HG03097 (cell line): ENCODE results near the gene WDR64.
"Not testable (repeated sequence)": the region's sequence is repeated elsewhere in the genome, so short reads cannot be mapped to it uniquely, and the experiment has no call there.

Experiments
- ATAC-seq: cut with Tn5 transposase; IDR thresholded peaks from one replicate; pipeline ENCODE4 v1.9.1; 2021; ENCODE audit not compliant: unreplicated experiment, low FRiP score

The WDR64 gene

GRCh38 chr1:241697640-241698018, 45.5 kb downstream of the WDR64 start:
- ATAC-seq = no peak

GRCh38 chr1:241698177-241698576, 46.1 kb downstream of the WDR64 start:
- no peak for ATAC-seq

- no peak for ATAC-seq
These were observed 49.6 kb downstream of the WDR64 start for GRCh38 chr1:241701483-241702295.

- no peak for ATAC-seq
These were observed 50.6 kb downstream of the WDR64 start for GRCh38 chr1:241702442-241703373.

GRCh38 chr1:241703739-241704138, 51.7 kb downstream of the WDR64 start:
- not testable (repeated sequence) for ATAC-seq

GRCh38 chr1:241706257-241706656, 54.2 kb downstream of the WDR64 start:
- ATAC-seq = no peak

- ATAC-seq = no peak
These were observed 54.9 kb downstream of the WDR64 start for GRCh38 chr1:241706967-241707366.

- no peak for ATAC-seq
These were observed 55.4 kb downstream of the WDR64 start for GRCh38 chr1:241707442-241707841.

- no peak for ATAC-seq
These were observed 59.2 kb downstream of the WDR64 start for GRCh38 chr1:241711326-241711725.

- ATAC-seq = no peak
These were observed 61.2 kb downstream of the WDR64 start for GRCh38 chr1:241713316-241713715.

GRCh38 chr1:241714321-241715218, 62.5 kb downstream of the WDR64 start:
- no peak for ATAC-seq

- no peak for ATAC-seq
These were observed 63.4 kb downstream of the WDR64 start for GRCh38 chr1:241715435-241715834.

- no peak for ATAC-seq
These were observed 63.9 kb downstream of the WDR64 start for GRCh38 chr1:241715956-241716355.

- ATAC-seq = no peak
These were observed 65.0 kb downstream of the WDR64 start for GRCh38 chr1:241716915-241717656.

- ATAC-seq = no peak
These were observed 65.9 kb downstream of the WDR64 start for GRCh38 chr1:241717975-241718374.

- ATAC-seq = no peak
These were observed 68.9 kb downstream of the WDR64 start for GRCh38 chr1:241721011-241721410.

GRCh38 chr1:241722947-241723346, 70.9 kb downstream of the WDR64 start:
- ATAC-seq = no peak

- no peak for ATAC-seq
These were observed 72.8 kb downstream of the WDR64 start for GRCh38 chr1:241724741-241725356.

GRCh38 chr1:241730031-241730430, 78.0 kb downstream of the WDR64 start:
- ATAC-seq = no peak
